GM19467 (cell line): ENCODE measurements around the gene ETS1.

Experiments
- ATAC-seq: cut with Tn5 transposase; IDR thresholded peaks from one replicate; pipeline ENCODE4 v1.9.1; 2021; ENCODE audit warnings: mild to moderate bottlenecking, moderate library complexity; ENCODE audit not compliant: unreplicated experiment

ETS1 gene

GRCh38 chr11:128490092-128490491 is 97.3 kb downstream of the ETS1 start:
- no peak for ATAC-seq

- no peak for ATAC-seq
Measured at GRCh38 chr11:128488471-128488870, 98.9 kb downstream of the ETS1 start.

GRCh38 chr11:128487978-128488377 is 99.4 kb downstream of the ETS1 start:
- no peak for ATAC-seq

- no peak for ATAC-seq
Measured at GRCh38 chr11:128484172-128484571, 103.2 kb downstream of the ETS1 start.

GRCh38 chr11:128483211-128483788 is 104.1 kb downstream of the ETS1 start:
- peak; percentile 52 for ATAC-seq

- peak; percentile 34 for ATAC-seq
Measured at GRCh38 chr11:128482512-128483191, 104.7 kb downstream of the ETS1 start.

- ATAC-seq, result no peak
Measured at GRCh38 chr11:128482092-128482491, 105.3 kb downstream of the ETS1 start.

GRCh38 chr11:128481135-128481534 is 106.2 kb downstream of the ETS1 start:
- no peak for ATAC-seq

- ATAC-seq, result no peak
Measured at GRCh38 chr11:128480665-128481064, 106.7 kb downstream of the ETS1 start.

- no peak for ATAC-seq
Measured at GRCh38 chr11:128480066-128480465, 107.3 kb downstream of the ETS1 start.

GRCh38 chr11:128479144-128479543 is 108.2 kb downstream of the ETS1 start:
- no peak for ATAC-seq

- ATAC-seq, result no peak
Measured at GRCh38 chr11:128478305-128478704, 109.1 kb downstream of the ETS1 start.

GRCh38 chr11:128477811-128478210 is 109.5 kb downstream of the ETS1 start:
- no peak for ATAC-seq

GRCh38 chr11:128477278-128477677 is 110.1 kb downstream of the ETS1 start:
- no peak for ATAC-seq

GRCh38 chr11:128476729-128477128 is 110.6 kb downstream of the ETS1 start:
- ATAC-seq, result no peak

- no peak for ATAC-seq
Measured at GRCh38 chr11:128476049-128476448, 111.3 kb downstream of the ETS1 start.

- no peak for ATAC-seq
Measured at GRCh38 chr11:128474036-128474874, 113.1 kb downstream of the ETS1 start.

GRCh38 chr11:128473636-128474035 is 113.7 kb downstream of the ETS1 start:
- no peak for ATAC-seq

- ATAC-seq, result peak; percentile 38
Measured at GRCh38 chr11:128472128-128473089, 114.9 kb downstream of the ETS1 start.

GRCh38 chr11:128471138-128471661 is 116.2 kb downstream of the ETS1 start:
- ATAC-seq, result peak; percentile 42
